Measurements from ENCODE around the gene ARIH2.
"Not testable (repeated sequence)": the region's sequence is repeated elsewhere in the genome, so short reads cannot be mapped to it uniquely, and the experiment has no call there.

DNA sequence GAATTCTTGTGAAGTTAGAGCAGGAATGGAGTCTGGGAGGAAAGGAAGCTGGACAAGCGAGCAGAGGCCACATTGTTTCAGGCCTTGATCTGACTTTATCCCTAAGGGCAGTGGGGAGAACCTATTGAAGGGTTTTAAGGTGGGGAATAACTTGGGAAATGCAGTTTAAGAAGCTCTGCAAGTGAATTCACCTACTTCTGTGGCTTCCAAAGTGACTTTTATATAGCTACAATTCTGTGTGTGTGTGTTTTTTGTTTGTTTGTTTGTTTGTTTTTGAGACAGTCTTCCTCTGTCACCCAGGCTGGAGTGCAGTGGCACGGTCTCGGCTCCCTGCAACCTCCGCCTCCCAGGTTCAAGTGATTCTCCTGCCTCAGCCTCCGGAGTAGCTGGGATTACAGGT lies 90.0 kb downstream of the ARIH2 start:
- TF ChIP-seq, protein P1, sequence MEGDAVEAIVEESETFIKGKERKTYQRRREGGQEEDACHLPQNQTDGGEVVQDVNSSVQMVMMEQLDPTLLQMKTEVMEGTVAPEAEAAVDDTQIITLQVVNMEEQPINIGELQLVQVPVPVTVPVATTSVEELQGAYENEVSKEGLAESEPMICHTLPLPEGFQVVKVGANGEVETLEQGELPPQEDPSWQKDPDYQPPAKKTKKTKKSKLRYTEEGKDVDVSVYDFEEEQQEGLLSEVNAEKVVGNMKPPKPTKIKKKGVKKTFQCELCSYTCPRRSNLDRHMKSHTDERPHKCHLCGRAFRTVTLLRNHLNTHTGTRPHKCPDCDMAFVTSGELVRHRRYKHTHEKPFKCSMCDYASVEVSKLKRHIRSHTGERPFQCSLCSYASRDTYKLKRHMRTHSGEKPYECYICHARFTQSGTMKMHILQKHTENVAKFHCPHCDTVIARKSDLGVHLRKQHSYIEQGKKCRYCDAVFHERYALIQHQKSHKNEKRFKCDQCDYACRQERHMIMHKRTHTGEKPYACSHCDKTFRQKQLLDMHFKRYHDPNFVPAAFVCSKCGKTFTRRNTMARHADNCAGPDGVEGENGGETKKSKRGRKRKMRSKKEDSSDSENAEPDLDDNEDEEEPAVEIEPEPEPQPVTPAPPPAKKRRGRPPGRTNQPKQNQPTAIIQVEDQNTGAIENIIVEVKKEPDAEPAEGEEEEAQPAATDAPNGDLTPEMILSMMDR (IDR thresholded peaks at IDR 0.05) = not testable (repeated sequence)
- TF ChIP-seq POLR2A, EP300, POLR2AphosphoS5 (IDR thresholded peaks at IDR 0.05): not testable (repeated sequence)

All from stomach (tissue), 4 donors.